Neural cell (in vitro differentiated cells): Measurements from ENCODE around the gene STAT3.

ENCODE experiments used
- CTCF ChIP-seq: fragments of 450-650 bp; IDR thresholded peaks from 2 replicates; pipeline ENCODE4 v1.5.1; 2014; ENCODE audit warnings: antibody characterized with exemption, mild to moderate bottlenecking, moderate library complexity; ENCODE audit not compliant: poor library complexity, severe bottlenecking
- EZH2 ChIP-seq: fragments of 200-600, 300-800 bp; shearing (Covaris generic), sonication (generic); IDR thresholded peaks from 2 replicates; pipeline ENCODE4 v1.6.1; 2014; ENCODE audit warnings: antibody characterized with exemption, low read length, borderline replicate concordance, mild to moderate bottlenecking; ENCODE audit not compliant: insufficient read depth, poor library complexity, severe bottlenecking
- MXI1 ChIP-seq: fragments of 450-650 bp; conservative IDR thresholded peaks from 2 replicates; pipeline ENCODE4 v1.6.1; 2014; ENCODE audit warnings: antibody characterized with exemption, mild to moderate bottlenecking; ENCODE audit not compliant: poor library complexity, severe bottlenecking
- POLR2AphosphoS5 ChIP-seq: IDR thresholded peaks from 2 replicates; pipeline ENCODE4 v1.6.1; 2012

- TF ChIP-seq CTCF (no peak), EZH2 (no peak), POLR2AphosphoS5 (no peak), MXI1 (no peak)
These were observed 24.3 kb downstream of the STAT3 start for GRCh38 chr17:42363767-42364585.
